SK-N-SH treated with all-trans-retinoic acid at 6 μM for 48 hours (cell line): Measurements from ENCODE around the gene N4BP3.

Experiments used
- ATAC-seq: fragments of 200-7000 bp; cut with Tn5 transposase; 3 replicates; pipeline ENCODE4 v1.9.1; 2020; ENCODE audit warnings: mild to moderate bottlenecking, moderate library complexity
- ARNTL ChIP-seq: fragments of 450-650 bp; formaldehyde crosslinking; IDR thresholded peaks from 2 replicates; pipeline ENCODE4 v1.5.0; 2020; ENCODE audit warnings: low read depth, mild to moderate bottlenecking, moderate library complexity, borderline replicate concordance
- BACH2 ChIP-seq: fragments of 250-450 bp; sonication (Bioruptor Pico); IDR thresholded peaks from 2 replicates; pipeline ENCODE4 v1.9.0; 2021; ENCODE audit warnings: mild to moderate bottlenecking, borderline replicate concordance
- CSDC2 ChIP-seq: fragments of 250-450 bp; sonication (Bioruptor Pico); IDR thresholded peaks from 2 replicates; pipeline ENCODE4 v1.5.0; 2020; ENCODE audit warnings: mild to moderate bottlenecking, moderate library complexity
- CSRNP3 ChIP-seq: fragments of 250-450 bp; sonication (Bioruptor Pico); IDR thresholded peaks from 2 replicates; pipeline ENCODE4 v1.5.1; 2021; ENCODE audit warnings: mild to moderate bottlenecking, moderate library complexity
- ESRRG ChIP-seq: fragments of 250-450 bp; sonication (Bioruptor Pico); IDR thresholded peaks from 2 replicates; pipeline ENCODE4 v1.6.1; 2021; ENCODE audit warnings: mild to moderate bottlenecking
- GLIS3 ChIP-seq: fragments of 250-450 bp; sonication (Bioruptor Pico); IDR thresholded peaks from 2 replicates; pipeline ENCODE4 v1.5.0; 2020; ENCODE audit warnings: mild to moderate bottlenecking, moderate library complexity
- ISL1 ChIP-seq: fragments of 250-450 bp; sonication (Bioruptor Pico); IDR thresholded peaks from 2 replicates; pipeline ENCODE4 v2.1.2; 2022; ENCODE audit warnings: mild to moderate bottlenecking, moderate library complexity
- OSR1 ChIP-seq: fragments of 250-450 bp; sonication (Bioruptor Pico); IDR thresholded peaks from 2 replicates; pipeline ENCODE4 v1.8.0; 2022; ENCODE audit warnings: moderate library complexity, mild to moderate bottlenecking, inconsistent platforms
- PATZ1 ChIP-seq: fragments of 250-450 bp; sonication (Bioruptor Pico); IDR thresholded peaks from 2 replicates; pipeline ENCODE4 v1.8.0; 2020; ENCODE audit warnings: mild to moderate bottlenecking, moderate library complexity, borderline replicate concordance
- POU6F1 ChIP-seq: fragments of 250-450 bp; sonication (Bioruptor Pico); IDR thresholded peaks from 2 replicates; pipeline ENCODE4 v1.8.0; 2021; ENCODE audit warnings: low read depth, mild to moderate bottlenecking, moderate library complexity, borderline replicate concordance
- RARB ChIP-seq: fragments of 250-450 bp; sonication (Bioruptor Pico); IDR thresholded peaks from 2 replicates; pipeline ENCODE4 v1.8.0; 2021; ENCODE audit warnings: mild to moderate bottlenecking, moderate library complexity
- SNAI2 ChIP-seq: fragments of 250-450 bp; sonication (Bioruptor Pico); IDR thresholded peaks from 2 replicates; pipeline ENCODE4 v1.5.0; 2020; ENCODE audit warnings: mild to moderate bottlenecking, moderate library complexity
- TCF4 ChIP-seq: fragments of 250-450 bp; sonication (Bioruptor Pico); IDR thresholded peaks from 2 replicates; pipeline ENCODE4 v1.8.0; 2021; ENCODE audit warnings: mild to moderate bottlenecking, moderate library complexity, borderline replicate concordance
- TOX ChIP-seq: fragments of 250-450 bp; sonication (Bioruptor Pico); IDR thresholded peaks from 2 replicates; pipeline ENCODE4 v1.8.0; 2021; ENCODE audit warnings: mild to moderate bottlenecking, moderate library complexity, borderline replicate concordance
- ZC3H10 ChIP-seq: fragments of 250-450 bp; sonication (Bioruptor Pico); IDR thresholded peaks from 2 replicates; pipeline ENCODE4 v1.5.1; 2021; ENCODE audit warnings: mild to moderate bottlenecking, moderate library complexity
- ZFP3 ChIP-seq: fragments of 250-450 bp; sonication (Bioruptor Pico); IDR thresholded peaks from 2 replicates; pipeline ENCODE4 v1.5.0; 2020; ENCODE audit warnings: mild to moderate bottlenecking, moderate library complexity
- ZFP30 ChIP-seq: fragments of 450-650 bp; formaldehyde crosslinking; IDR thresholded peaks from 2 replicates; pipeline ENCODE4 v1.5.0; 2022; ENCODE audit warnings: mild to moderate bottlenecking, moderate library complexity
- ZNF70 ChIP-seq: fragments of 450-650 bp; formaldehyde crosslinking; IDR thresholded peaks from 2 replicates; pipeline ENCODE4 v1.5.0; 2020; ENCODE audit warnings: mild to moderate bottlenecking, moderate library complexity
- ZNF8 ChIP-seq: fragments of 450-650 bp; formaldehyde crosslinking; IDR thresholded peaks from 2 replicates; pipeline ENCODE4 v1.5.0; 2020; ENCODE audit warnings: mild to moderate bottlenecking, moderate library complexity
- TF ChIP-seq, protein P1 (sequence below): fragments of 250-450 bp; sonication (Bioruptor Pico); IDR thresholded peaks from 2 replicates; pipeline ENCODE4 v1.5.1; 2020; ENCODE audit warnings: low read depth, mild to moderate bottlenecking, moderate library complexity
- TF ChIP-seq, protein P2 (sequence below): fragments of 250-450 bp; sonication (Bioruptor Pico); IDR thresholded peaks from 2 replicates; pipeline ENCODE4 v1.5.0; 2020; ENCODE audit warnings: mild to moderate bottlenecking, moderate library complexity

The N4BP3 gene

GRCh38 chr5:178123094-178123965, 10.0 kb downstream of the N4BP3 start:
- TF ChIP-seq ZFP30 (CRISPR knock-in tag) (no peak), TOX (CRISPR knock-in tag) (no peak), GLIS3 (CRISPR knock-in tag) (no peak), ZFP3 (no peak), RARB (CRISPR knock-in tag) (no peak), ESRRG (CRISPR knock-in tag) (no peak), PATZ1 (CRISPR knock-in tag) (no peak), ISL1 (CRISPR knock-in tag) (no peak), POU6F1 (CRISPR knock-in tag) (no peak), TCF4 (no peak), ZC3H10 (no peak)
- TF ChIP-seq, protein P1, sequence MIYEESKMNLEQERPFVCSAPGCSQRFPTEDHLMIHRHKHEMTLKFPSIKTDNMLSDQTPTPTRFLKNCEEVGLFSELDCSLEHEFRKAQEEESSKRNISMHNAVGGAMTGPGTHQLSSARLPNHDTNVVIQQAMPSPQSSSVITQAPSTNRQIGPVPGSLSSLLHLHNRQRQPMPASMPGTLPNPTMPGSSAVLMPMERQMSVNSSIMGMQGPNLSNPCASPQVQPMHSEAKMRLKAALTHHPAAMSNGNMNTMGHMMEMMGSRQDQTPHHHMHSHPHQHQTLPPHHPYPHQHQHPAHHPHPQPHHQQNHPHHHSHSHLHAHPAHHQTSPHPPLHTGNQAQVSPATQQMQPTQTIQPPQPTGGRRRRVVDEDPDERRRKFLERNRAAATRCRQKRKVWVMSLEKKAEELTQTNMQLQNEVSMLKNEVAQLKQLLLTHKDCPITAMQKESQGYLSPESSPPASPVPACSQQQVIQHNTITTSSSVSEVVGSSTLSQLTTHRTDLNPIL (CRISPR knock-in tag): no peak
- no peak for ATAC-seq

DNA sequence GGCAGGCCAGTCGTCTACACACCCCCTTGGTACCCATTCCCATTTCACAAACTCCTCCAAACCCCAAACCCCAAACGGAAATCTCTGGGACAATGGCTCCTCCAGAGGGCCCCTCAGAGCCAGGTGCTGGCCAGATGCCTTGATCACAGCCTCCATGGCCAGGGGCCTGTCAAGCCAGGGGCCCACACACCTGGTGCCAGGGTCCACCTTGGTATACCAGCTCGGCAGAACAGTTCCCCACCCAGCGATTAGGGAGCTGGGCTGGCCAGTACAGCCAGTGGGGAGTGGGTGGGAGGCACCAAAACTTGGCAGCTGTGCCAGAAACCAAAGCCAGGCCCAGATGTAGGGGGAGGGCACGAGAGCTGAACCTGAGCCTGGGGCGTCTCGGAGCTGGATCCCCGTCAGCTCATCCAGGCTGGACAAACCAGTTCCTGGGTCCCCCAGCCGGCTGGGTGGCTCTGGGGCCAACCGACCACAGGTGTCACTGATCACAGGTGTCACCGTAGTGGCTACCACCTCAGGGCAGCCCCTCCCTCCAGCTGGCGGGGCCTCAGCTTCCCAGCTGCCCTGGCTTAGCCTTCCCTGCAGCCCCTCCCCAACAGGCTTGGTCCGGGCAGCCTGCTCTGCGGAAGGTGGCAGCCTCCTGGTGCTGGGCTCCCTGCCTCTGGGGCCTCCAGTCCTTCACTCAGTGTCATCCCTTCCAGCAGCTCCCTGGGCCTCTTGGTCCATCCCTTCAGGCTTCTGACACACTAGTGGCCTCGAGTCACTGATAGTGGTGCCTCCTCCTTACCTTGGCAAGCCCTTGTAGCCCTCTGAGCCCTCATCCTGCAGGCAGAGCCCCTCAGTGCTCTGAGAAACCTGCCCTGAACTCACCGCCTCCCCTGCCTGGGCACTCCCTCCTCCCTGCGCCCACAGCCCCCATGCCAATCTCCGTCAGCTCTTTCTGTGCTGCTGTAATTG, 10.9 kb downstream of the N4BP3 start:
- ATAC-seq: no peak
- TF ChIP-seq OSR1 (CRISPR knock-in tag) (no peak), CSRNP3 (CRISPR knock-in tag) (no peak), ZFP3 (no peak), CSDC2 (CRISPR knock-in tag) (no peak), ZNF8 (CRISPR knock-in tag) (no peak), ARNTL (CRISPR knock-in tag) (no peak), ZFP30 (CRISPR knock-in tag) (no peak), SNAI2 (CRISPR knock-in tag) (no peak), TOX (CRISPR knock-in tag) (no peak), ZC3H10 (no peak), ZNF70 (CRISPR knock-in tag) (no peak), BACH2 (no peak), POU6F1 (CRISPR knock-in tag) (no peak), ESRRG (CRISPR knock-in tag) (no peak)
- TF ChIP-seq, protein P2, sequence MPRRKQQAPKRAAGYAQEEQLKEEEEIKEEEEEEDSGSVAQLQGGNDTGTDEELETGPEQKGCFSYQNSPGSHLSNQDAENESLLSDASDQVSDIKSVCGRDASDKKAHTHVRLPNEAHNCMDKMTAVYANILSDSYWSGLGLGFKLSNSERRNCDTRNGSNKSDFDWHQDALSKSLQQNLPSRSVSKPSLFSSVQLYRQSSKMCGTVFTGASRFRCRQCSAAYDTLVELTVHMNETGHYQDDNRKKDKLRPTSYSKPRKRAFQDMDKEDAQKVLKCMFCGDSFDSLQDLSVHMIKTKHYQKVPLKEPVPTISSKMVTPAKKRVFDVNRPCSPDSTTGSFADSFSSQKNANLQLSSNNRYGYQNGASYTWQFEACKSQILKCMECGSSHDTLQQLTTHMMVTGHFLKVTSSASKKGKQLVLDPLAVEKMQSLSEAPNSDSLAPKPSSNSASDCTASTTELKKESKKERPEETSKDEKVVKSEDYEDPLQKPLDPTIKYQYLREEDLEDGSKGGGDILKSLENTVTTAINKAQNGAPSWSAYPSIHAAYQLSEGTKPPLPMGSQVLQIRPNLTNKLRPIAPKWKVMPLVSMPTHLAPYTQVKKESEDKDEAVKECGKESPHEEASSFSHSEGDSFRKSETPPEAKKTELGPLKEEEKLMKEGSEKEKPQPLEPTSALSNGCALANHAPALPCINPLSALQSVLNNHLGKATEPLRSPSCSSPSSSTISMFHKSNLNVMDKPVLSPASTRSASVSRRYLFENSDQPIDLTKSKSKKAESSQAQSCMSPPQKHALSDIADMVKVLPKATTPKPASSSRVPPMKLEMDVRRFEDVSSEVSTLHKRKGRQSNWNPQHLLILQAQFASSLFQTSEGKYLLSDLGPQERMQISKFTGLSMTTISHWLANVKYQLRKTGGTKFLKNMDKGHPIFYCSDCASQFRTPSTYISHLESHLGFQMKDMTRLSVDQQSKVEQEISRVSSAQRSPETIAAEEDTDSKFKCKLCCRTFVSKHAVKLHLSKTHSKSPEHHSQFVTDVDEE (CRISPR knock-in tag): no peak
